OCI-LY7 (cell line): Measurements from ENCODE around the gene ANKRD33B.

Experiments
- CTCF ChIP-seq: fragments of 200-600 bp; sonication (generic); conservative IDR thresholded peaks from 2 replicates; pipeline ENCODE4 v1.5.1; 2014; ENCODE audit warnings: mild to moderate bottlenecking, antibody characterized with exemption, low read length, moderate library complexity, mixed read lengths
- EZH2phosphoT487 ChIP-seq: fragments of 200-600 bp; sonication (generic); IDR thresholded peaks from 2 replicates; pipeline ENCODE4 v1.6.1; 2018; ENCODE audit warnings: low read depth, borderline replicate concordance, mild to moderate bottlenecking, mixed run types, antibody characterized with exemption, low read length, moderate library complexity, mixed read lengths

GRCh38 chr5:10515492-10515891 lies 48.4 kb upstream of the ANKRD33B start:
- TF ChIP-seq CTCF (no peak), EZH2phosphoT487 (no peak)
